Hepatocyte (in vitro differentiated cells): Measurements from ENCODE around the gene COL28A1. TPM values are rescaled to one million over a fixed set of nuclear protein-coding genes. Genes with fewer than 3 reads are reported as not detected.

Experiments used
- DNase-seq: peaks from one replicate; pipeline ENCODE4 v3.0.0-alpha.2; 2016; ENCODE audit warnings: low spot score
- H2AFZ ChIP-seq: fragments of 200-600 bp; sonication (generic); 2 replicates; pipeline ENCODE4 v1.6.0; 2016; ENCODE audit warnings: antibody characterized with exemption, mild to moderate bottlenecking
- H3K27ac ChIP-seq: fragments of 200-600 bp; sonication (generic); 2 replicates; pipeline ENCODE4 v1.5.1; 2016; ENCODE audit warnings: mild to moderate bottlenecking
- H3K27me3 ChIP-seq: fragments of 200-600 bp; sonication (generic); 2 replicates; pipeline ENCODE4 v1.6.1; 2016
- H3K36me3 ChIP-seq: fragments of 200-600 bp; sonication (generic); replicated peaks from 2 replicates; pipeline ENCODE4 v1.5.1; 2016; ENCODE audit warnings: low read depth; ENCODE audit not compliant: insufficient read depth
- H3K4me1 ChIP-seq: fragments of 200-600 bp; sonication (generic); 2 replicates; pipeline ENCODE4 v1.5.1; 2016; ENCODE audit warnings: mild to moderate bottlenecking, moderate library complexity; ENCODE audit not compliant: insufficient read depth
- H3K4me2 ChIP-seq: fragments of 200-600 bp; sonication (generic); 2 replicates; pipeline ENCODE4 v1.6.0; 2016
- H3K4me3 ChIP-seq: fragments of 200-600 bp; sonication (generic); 2 replicates; pipeline ENCODE4 v1.5.1; 2016; ENCODE audit warnings: mild to moderate bottlenecking
- H3K79me2 ChIP-seq: fragments of 200-600 bp; sonication (generic); 2 replicates; pipeline ENCODE4 v1.6.0; 2017; ENCODE audit warnings: mild to moderate bottlenecking
- H3K9me2 ChIP-seq: fragments of 200-600 bp; sonication (generic); replicated peaks from 2 replicates; pipeline ENCODE4 v1.6.0; 2017; ENCODE audit warnings: mild to moderate bottlenecking; ENCODE audit not compliant: insufficient read depth
- H3K9me3 ChIP-seq: fragments of 200-600 bp; sonication (generic); 2 replicates; pipeline ENCODE4 v1.5.1; 2016; ENCODE audit warnings: low read depth, mild to moderate bottlenecking
- H4K20me1 ChIP-seq: fragments of 200-600 bp; sonication (generic); 2 replicates; pipeline ENCODE4 v1.6.0; 2016; ENCODE audit warnings: mild to moderate bottlenecking; ENCODE audit not compliant: insufficient read depth, poor library complexity, severe bottlenecking
- EZH2 ChIP-seq: fragments of 200-600 bp; sonication (generic); IDR thresholded peaks from 2 replicates; pipeline ENCODE4 v1.6.1; 2016; ENCODE audit warnings: antibody characterized with exemption, mild to moderate bottlenecking, borderline replicate concordance
- EZH2phosphoT487 ChIP-seq: fragments of 200-600 bp; sonication (generic); IDR thresholded peaks from one replicate; pipeline ENCODE4 v1.6.1; 2018; ENCODE audit warnings: antibody characterized with exemption, mild to moderate bottlenecking, low read depth, moderate library complexity; ENCODE audit not compliant: unreplicated experiment, severe bottlenecking
- WGBS: methylation state at CpG from one replicate; pipeline ENCODE4 v1.1.6; 2016; ENCODE audit warnings: low lambda C conversion rate; ENCODE audit errors: missing lambda C conversion rate; 5-methylcytosine and 5-hydroxymethylcytosine counted together
- polyA plus RNA-seq: library from polyadenylated mRNA; unstranded; fragments of >200 nt; fragmentation: Nextera tagmentation; extraction: Ambion mirVana; gene quantifications from 2 replicates; pipeline ENCODE4 v1.2.1, GENCODE V29; 2016
- total RNA-seq: library from RNA; depleted of rRNA; stranded (reverse); fragments of >200 nt; gene quantifications from 2 replicates; pipeline ENCODE4 v1.2.3, GENCODE V29; 2014
- TF ChIP-seq, protein P1 (sequence below): fragments of 200-600 bp; sonication (generic); IDR thresholded peaks from 2 replicates; pipeline ENCODE4 v1.5.1; 2016; ENCODE audit warnings: antibody characterized with exemption, mild to moderate bottlenecking; ENCODE audit not compliant: poor library complexity

Gene COL28A1
- total and polyA plus RNA-seq, 2 experiments from 2014 or later, result 0.28 to 0.47 TPM

DNA sequence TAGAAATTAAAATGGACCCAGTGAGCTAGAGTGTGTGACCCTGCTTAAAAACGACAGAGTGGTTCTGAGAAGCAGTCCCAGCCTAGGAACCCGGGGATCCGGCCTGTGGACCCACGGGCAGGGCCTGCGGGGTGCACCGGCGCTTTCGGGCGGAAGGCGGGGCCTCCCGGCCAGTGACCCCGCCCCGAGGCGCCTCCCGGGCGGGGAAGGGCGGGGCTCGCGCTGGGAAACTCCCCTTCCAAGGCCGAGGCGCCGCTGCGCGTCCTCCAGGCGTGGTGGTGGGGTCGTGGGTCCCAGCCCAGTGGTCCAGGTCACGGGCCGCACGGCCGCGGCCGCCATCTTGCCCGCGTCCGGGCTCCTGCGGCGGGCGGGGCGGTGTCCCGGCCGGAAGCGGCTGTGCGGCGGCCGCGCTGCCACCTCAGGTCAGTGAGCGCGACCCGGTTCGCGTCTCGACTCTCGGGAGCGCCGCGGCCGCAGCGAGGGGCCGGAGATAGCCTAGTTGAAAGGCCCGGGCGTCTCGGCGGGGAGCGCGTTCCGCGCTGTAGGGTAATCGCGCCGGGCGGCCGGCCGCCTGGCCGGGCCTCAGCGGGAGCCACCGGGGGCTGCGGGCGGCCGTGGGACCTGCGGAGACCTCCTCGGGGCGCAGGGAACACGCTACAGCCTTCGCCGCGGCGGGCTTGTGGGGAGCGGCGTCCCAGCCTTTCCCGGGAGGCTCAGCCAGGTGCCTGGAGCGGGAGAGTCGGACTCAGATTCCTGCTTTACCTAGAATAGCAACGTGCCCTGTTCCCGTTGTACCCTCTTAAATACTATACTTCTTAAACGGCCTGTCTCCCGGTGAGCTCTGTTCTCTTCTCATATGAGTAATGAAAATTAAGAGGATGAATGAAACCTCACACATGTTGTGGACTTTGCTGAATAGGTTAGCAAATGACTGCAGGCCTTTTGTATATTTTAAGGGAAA is 31.3 kb upstream of the COL28A1 start, which contains the start of gene MIOS:
MIOS (plus strand) TSS at position 234 of the 961 bp plus-strand sequence. CDS start 5,592 bp downstream, outside the sequence.
- DNase-seq, result peak; percentile 93
- H3K79me2 ChIP-seq, result peaks cover 46% of the 10 kb centered on the region
- no peaks in the 10 kb centered on the region for H4K20me1 ChIP-seq
- peak within 1 kb of the TSS; percentile 86 for H3K4me3 ChIP-seq
- H3K36me3 ChIP-seq, result no peaks in the 10 kb centered on the region
- TF ChIP-seq, protein P1, sequence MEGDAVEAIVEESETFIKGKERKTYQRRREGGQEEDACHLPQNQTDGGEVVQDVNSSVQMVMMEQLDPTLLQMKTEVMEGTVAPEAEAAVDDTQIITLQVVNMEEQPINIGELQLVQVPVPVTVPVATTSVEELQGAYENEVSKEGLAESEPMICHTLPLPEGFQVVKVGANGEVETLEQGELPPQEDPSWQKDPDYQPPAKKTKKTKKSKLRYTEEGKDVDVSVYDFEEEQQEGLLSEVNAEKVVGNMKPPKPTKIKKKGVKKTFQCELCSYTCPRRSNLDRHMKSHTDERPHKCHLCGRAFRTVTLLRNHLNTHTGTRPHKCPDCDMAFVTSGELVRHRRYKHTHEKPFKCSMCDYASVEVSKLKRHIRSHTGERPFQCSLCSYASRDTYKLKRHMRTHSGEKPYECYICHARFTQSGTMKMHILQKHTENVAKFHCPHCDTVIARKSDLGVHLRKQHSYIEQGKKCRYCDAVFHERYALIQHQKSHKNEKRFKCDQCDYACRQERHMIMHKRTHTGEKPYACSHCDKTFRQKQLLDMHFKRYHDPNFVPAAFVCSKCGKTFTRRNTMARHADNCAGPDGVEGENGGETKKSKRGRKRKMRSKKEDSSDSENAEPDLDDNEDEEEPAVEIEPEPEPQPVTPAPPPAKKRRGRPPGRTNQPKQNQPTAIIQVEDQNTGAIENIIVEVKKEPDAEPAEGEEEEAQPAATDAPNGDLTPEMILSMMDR, result no peak
- no peak for TF ChIP-seq EZH2
- H3K4me2 ChIP-seq, result peak within 1 kb of the TSS; percentile 90
- under 1% methylated on average over 82 of the region's 96 CpGs for WGBS
- peak within 1 kb of the TSS; percentile 91 for H2AFZ ChIP-seq
- peak within 1 kb of the TSS; percentile 99 for H3K27ac ChIP-seq
- peaks cover 33% of the 10 kb centered on the region for H3K4me1 ChIP-seq
- no peaks in the 10 kb centered on the region for H3K27me3 ChIP-seq
- H3K9me2 ChIP-seq, result no peaks in the 10 kb centered on the region
- no peaks in the 10 kb centered on the region for H3K9me3 ChIP-seq

DNA sequence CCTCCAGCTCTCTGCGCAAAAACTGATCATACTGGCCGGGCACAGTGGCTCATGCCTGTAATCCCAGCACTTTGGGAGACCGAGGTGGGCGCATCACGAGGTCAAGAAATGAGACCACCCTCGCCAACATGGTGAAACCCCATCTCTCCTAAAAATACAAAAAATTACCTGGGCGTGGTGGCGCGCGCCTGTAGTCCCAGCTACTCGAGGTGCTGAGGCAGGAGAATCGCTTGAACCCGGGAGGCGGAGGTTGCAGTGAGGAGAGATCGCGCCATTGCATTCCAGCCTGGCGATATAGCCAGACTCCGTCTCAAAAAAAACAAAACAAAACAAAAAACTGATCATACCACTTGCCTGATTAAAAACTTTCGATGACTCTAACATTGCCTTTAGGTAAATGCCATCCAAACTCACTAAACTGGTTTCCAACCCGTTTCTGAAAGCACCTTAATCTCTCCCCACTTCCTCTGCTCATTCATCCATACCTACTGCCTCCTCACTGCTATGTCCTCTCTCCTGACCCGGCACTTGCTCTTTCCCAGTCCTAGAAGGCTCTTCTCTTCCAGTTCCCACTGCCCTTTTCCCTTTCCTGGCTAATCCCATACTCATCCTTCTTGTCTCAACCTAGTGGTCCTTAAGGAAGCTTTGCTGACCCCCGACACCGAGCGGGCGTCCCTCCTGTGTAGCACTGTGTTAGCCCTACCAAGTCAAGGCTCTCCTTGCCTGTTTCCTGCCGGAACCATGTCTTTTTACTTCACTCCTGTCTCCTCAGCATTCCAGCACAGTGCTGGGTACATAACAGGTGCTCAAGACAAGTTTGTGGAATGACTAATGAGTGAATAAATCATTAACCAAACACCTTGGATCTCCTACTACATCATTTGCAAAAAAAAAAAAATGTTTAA is 30.3 kb upstream of the COL28A1 start:
- peak overlapping the region; percentile 86 for H3K4me3 ChIP-seq
- peak; percentile 36 for DNase-seq

DNA sequence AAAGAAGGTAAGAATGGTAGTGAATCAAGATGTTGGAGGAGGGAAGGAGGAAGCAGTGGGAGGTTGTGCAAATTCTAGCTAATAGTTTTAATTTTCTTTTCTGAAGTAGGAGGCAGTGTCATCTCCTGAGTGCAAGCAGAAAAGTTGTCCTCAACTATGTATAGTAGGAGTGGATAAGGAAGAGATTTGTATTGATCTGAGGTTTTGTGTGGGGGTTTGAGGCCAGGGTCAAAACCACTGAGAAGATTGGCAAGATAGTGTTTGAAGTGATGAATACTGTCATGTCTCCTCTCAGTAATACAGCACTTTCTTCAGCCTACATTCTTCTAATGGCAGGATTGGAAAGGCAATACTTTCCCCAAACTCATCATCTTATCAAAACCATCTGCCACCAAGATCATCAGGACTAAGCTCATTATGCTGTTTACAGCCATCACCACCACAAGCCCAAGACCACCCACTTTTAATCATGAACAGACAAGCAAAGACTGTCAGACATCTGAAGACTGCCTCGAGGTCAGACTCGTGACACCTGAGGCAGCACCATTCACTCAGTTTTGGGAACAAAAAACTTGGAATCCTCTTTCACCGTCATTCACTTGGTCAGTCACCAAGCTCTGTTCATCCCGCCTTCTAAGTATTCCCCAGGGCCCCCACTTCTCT is 29.5 kb upstream of the COL28A1 start:
- H3K79me2 ChIP-seq, result peaks cover 29% of the 10 kb centered on the region
- DNase-seq, result no peak
- 85% methylated on average over 4 of the region's 4 CpGs for WGBS
- H3K9me2 ChIP-seq, result no peaks in the 10 kb centered on the region
- H2AFZ ChIP-seq, result no peak overlapping the region
- peak overlapping the region; percentile 99 for H3K27ac ChIP-seq
- H3K27me3 ChIP-seq, result no peaks in the 10 kb centered on the region
- H3K36me3 ChIP-seq, result no peaks in the 10 kb centered on the region
- TF ChIP-seq EZH2, result no peak
- TF ChIP-seq, protein P1, result no peak
- no peak for TF ChIP-seq EZH2phosphoT487
- H4K20me1 ChIP-seq, result no peaks in the 10 kb centered on the region
- H3K4me1 ChIP-seq, result peaks cover 33% of the 10 kb centered on the region
- H3K9me3 ChIP-seq, result no peaks in the 10 kb centered on the region
- H3K4me2 ChIP-seq, result peak overlapping the region; percentile 90
- H3K4me3 ChIP-seq, result no peak overlapping the region

More for the DNA sequence above, 30.3 kb upstream of the COL28A1 start:
- Histone ChIP-seq H3K4me1 (peaks cover 33% of the 10 kb centered on the region), H4K20me1 (no peaks in the 10 kb centered on the region), H3K36me3 (no peaks in the 10 kb centered on the region), H3K9me3 (no peaks in the 10 kb centered on the region), H3K27me3 (no peaks in the 10 kb centered on the region), H2AFZ (peak overlapping the region; percentile 91), H3K27ac (peak overlapping the region; percentile 99), H3K79me2 (peaks cover 36% of the 10 kb centered on the region), H3K9me2 (no peaks in the 10 kb centered on the region), H3K4me2 (peak overlapping the region; percentile 90)
- WGBS, result 86% methylated on average over 26 of the region's 26 CpGs
- TF ChIP-seq EZH2 (no peak), EZH2phosphoT487 (no peak)
- TF ChIP-seq, protein P1, result no peak
